GM18508 (cell line): ENCODE data around the gene COPG2.
"Not testable (repeated sequence)": the region's sequence is repeated elsewhere in the genome, so short reads cannot be mapped to it uniquely, and the experiment has no call there.

Experiments used
- ATAC-seq: cut with Tn5 transposase; IDR thresholded peaks from one replicate; pipeline ENCODE4 v1.9.1; 2021; ENCODE audit warnings: moderate number of reproducible peaks; ENCODE audit not compliant: insufficient read depth, unreplicated experiment

The COPG2 gene

GRCh38 chr7:130654850-130655249 lies 13.7 kb downstream of the COPG2 start:
- no peak for ATAC-seq

GRCh38 chr7:130650611-130651120 lies 17.9 kb downstream of the COPG2 start:
- no peak for ATAC-seq

- ATAC-seq, result no peak
These were observed 19.4 kb downstream of the COPG2 start for GRCh38 chr7:130649004-130649790.

GRCh38 chr7:130648580-130648979 lies 20.0 kb downstream of the COPG2 start:
- no peak for ATAC-seq

DNA sequence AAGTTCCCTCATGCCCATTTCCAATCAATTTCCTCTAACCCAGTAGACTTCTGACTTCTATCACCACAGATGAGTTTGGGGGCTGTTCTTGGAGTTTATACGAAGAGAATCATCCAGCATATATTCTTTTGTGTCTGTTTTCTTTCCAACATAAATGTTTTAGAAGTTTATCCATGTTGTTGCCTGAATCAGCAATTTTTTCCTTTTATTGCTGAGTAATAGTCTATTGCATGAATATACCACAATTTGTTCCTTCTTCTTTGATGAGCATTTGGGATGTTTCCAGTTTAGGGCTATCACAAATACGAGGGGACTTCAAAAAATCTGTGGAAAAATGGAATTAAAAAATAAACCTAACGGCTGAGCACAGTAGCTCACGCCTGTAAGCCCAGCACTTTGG lies 26.2 kb downstream of the COPG2 start:
- ATAC-seq, result no peak

GRCh38 chr7:130641497-130641896 lies 27.1 kb downstream of the COPG2 start:
- no peak for ATAC-seq

DNA sequence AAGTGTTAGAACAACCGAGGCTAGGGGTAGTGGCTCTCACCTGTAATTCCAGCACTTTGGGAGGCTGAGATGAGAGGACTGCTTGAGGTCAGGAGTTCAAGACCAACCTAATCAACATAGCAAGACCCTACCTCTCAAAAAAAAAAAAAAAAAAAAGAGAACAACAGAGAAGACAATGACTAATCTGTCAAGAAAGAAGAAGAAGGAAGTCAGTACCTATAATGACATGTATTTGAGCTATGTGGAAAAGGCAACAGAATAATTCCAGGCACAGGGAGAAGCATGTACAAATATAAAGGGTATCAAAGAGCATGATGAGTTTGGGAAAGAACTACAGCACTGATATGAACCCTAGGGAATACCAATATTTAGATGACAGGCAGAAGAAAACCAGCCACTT lies 27.5 kb downstream of the COPG2 start:
- ATAC-seq, result no peak

DNA sequence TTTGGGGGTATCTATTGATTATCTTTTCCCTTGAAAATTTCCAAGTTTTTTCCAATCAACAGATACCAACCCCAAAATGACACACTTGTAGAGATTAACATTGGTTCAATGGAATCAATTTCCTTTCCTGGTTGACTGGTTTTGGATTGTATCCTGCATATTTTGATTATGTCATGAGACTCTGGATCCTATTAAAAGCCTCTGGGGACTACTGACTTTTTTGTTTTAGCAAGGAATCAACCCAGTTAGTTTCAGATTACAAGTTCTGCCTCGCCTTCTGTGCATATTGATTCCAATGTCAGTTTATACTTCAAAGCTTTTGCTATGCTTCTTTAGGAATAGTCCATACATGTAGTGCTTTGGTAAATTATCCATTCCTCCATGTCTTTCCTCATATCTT lies 29.2 kb downstream of the COPG2 start:
- no peak for ATAC-seq

DNA sequence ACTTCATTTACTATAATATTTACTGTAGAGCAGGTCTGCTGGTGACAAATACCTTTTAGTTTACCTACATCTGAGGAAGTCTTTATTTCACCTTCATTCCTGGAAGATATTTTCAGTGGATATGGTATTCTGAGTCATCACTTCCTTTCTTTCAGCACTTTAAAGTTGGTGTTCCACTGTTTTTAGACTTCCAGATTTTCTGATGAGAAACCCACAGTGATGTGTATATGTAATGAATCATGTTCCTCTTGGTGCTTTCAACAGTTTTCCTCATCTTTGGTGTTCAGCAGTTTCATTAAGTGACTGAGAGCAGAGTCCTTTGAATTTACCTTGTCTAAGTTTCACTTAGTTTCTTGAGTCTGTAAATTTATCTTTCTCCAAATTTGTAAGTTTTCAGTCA lies 36.4 kb downstream of the COPG2 start:
- no peak for ATAC-seq

DNA sequence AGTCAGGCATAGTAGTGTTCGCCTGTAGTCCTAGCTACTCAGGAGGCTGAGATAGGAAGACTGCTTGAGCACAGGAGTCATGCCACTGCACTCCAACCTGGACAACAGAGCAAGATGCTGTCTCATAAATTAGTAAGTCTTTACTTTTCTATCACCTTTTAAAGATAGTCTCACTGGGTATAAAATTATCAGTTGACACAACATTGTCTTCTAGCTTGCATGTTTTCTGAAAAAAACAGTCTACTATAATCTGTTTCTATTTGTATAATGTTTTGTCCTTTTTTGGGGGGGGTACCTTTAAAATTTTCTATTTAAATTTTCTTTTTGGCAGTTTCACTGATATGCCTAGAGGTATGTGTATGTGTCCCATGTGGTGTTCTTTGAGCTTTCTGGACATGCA lies 39.6 kb downstream of the COPG2 start:
- no peak for ATAC-seq

DNA sequence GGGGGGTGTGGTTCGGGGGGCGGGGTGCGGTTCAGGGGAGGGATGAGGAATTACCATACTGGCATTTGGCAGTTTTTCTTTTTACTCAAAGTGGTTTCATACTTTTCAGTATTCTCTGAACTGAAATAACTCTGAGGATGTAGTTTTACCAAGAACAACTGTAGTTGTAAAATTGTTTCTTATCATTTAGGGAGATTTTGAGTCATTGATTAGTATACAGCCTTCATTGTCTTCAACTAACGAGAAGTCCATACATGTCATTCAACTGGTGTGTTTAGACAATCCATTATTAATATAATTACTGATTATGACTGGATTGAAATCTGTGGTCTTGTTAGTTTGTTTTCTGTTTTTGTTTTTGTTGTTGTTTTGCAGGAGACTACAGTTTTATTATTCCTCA lies 40.8 kb downstream of the COPG2 start:
- no peak for ATAC-seq

- no peak for ATAC-seq
These were observed 45.7 kb downstream of the COPG2 start for GRCh38 chr7:130622866-130623265.

DNA sequence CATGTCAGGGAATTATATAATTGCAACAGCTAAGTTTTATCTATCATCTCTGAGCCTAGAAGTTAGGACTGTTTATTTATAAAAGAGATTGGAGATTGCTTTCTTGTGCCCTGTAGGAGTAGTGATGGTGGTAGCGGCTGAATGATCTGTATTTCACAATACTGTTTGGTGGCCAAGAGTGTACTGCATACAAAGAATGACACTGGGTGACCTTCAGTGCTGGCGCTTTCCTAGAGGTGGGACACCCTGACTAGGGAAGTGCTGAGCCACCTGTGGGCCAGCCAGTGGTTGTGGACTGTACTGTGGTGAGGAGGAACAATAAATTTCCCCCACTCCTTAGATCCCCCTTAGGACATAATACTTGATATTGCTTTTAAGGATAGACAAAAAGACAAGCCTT lies 53.0 kb downstream of the COPG2 start:
- no peak for ATAC-seq

GRCh38 chr7:130614449-130614848 lies 54.1 kb downstream of the COPG2 start:
- ATAC-seq, result no peak

GRCh38 chr7:130611218-130611617 lies 57.3 kb downstream of the COPG2 start:
- no peak for ATAC-seq

- ATAC-seq, result not testable (repeated sequence)
These were observed 61.5 kb downstream of the COPG2 start for GRCh38 chr7:130607066-130607465.

DNA sequence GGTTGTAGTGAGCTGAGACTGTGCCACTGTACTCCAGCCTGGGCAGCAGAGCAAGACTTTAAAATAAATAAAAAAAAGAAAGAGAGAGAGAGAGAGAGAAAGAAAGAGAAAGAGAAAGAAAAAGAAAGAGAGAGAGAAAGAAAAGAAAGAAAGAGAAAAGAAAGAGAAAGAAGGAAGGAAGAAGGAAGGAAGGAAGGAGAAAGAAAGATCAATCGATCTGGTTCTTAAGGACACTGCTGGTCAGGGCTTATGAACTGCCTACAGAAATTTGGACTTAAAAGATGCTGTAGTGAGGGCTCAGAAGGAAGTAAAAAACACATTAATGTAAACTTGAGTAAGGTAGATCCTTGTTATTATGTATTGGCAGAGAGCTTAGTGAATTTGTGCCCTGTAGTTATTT lies 62.4 kb downstream of the COPG2 start:
- no peak for ATAC-seq

DNA sequence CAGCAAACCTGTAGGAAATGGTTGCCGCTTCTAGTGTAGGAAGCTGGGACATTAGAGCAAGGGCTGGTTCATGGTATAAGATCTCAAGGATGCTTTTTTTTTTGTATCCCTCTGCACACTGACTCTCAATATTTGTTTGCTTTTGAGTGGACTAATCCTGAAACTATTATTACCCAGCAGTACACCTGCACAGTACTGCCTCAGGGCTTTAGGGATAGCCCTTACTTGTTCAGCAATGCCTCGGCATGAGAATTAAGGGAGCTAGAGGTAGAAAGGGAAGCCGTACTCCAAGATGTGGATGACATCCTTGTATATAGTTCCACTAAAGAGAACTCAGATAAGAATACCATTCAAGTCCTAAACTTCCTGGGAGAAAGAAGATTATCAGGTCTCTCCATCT lies 70.5 kb downstream of the COPG2 start:
- no peak for ATAC-seq

- no peak for ATAC-seq
These were observed 72.6 kb downstream of the COPG2 start for GRCh38 chr7:130595986-130596385.

DNA sequence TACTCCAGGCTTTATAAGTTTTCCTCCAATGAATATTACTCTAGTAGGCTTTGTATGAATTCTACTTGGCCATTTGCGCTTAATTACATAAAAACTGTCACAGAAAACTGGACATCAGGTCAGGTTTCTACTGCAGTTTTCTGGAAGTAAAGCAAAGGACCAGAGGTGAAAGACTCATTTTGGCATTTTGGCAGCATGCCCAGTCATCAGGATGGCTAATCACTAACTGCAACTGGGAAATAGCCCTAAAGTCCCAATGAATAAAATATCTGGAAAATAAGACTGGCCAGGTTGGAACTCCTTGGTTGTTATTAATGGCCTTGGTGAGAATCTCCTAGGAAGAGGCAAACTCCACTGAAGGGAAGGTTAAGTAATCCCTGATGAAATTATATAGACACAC lies 75.5 kb downstream of the COPG2 start:
- no peak for ATAC-seq

DNA sequence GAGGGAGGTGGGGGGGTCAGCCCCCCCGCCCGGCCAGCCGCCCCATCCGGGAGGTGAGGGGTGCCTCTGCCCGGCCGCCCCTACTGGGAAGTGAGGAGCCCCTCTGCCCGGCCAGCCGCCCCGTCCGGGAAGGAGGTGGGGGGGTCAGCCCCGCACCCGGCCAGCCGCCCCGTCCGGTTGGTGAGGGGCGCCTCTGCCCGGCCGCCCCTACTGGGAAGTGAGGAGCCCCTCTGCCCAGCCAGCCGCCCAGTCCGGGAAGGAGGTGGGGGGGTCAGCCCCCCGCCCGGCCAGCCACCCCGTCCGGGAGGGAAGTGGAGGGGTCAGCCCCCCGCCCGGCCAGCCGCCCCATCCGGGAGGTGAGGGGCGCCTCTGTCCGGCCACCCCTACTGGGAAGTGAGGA lies 77.1 kb downstream of the COPG2 start:
- not testable (repeated sequence) for ATAC-seq

DNA sequence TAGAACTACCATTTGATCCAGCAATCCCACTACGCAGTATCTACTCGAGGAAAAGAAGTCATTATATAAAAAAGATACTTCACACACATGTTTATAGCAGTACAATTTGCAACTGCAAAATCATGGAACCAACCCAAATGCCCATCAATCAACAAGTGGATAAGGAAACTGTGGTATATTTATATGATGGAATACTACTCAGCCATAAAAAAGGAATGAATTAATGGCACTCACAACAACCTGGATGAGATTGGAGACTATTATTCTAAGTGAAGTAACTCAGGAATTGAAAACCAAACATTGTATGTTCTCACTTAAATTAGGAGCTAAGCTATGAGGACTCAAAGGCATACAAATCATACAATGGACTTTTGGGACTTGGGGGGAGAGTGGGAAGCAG lies 82.6 kb downstream of the COPG2 start:
- ATAC-seq, result not testable (repeated sequence)
